DMS 273 (cell line): ENCODE results near the gene LRTM1.

Experiments
- DNase-seq: peaks from one replicate; lab custom pipeline; 2025; ENCODE audit not compliant: unreplicated experiment; lab: John Stamatoyannopoulos, UW

LRTM1 gene

DNA sequence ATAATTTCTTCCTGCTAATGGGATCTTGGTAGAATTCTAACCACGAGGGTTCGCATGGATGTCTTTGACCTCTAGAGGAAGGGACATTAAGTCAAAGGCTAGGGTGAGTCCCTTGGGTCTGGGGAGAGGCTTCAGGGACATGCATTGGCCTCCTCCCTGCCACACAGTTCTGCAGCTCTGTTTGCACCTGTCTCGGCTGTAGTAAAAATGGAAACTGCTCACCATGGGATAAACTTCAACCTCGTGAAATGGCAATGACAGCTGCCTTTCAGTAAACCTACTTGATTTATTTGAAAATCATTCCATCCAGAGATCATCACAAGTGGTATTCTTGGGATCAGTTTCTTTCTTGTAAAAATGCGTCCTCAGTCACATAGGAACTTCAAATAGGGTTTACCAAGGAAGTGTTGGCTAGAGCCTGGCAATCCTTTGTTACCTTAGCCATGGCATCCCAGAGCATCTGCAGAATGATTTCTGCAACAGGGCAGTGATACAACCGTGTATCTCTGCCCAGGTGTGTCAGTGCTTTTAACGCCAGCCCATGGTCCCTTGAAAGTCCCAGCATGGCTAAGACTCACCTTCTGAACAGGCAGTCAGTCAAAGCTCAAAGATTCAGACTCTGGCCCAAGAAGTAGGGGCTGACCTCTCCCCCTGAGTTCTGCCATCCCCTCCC, 14.0 kb upstream of the LRTM1 start:
- no peak for DNase-seq

DNA sequence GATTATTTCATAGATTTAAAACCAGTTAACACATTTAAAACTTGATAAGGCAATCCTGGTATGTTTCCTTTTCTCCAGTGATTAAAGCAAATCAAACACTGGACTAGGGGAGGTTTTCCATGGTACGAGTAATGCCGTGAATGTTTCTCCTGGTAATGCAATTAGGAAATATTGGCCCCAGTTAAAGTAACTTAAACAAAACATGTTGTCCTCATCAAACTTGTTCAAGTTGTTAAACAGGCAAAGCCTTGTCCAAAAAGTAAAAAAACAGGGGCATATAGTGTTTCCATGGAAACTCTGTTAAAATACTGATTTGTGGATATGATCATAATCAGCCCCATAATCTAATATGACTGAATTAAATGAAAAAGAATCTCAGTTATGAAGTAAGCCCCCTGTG, 13.1 kb upstream of the LRTM1 start:
- no peak for DNase-seq

DNA sequence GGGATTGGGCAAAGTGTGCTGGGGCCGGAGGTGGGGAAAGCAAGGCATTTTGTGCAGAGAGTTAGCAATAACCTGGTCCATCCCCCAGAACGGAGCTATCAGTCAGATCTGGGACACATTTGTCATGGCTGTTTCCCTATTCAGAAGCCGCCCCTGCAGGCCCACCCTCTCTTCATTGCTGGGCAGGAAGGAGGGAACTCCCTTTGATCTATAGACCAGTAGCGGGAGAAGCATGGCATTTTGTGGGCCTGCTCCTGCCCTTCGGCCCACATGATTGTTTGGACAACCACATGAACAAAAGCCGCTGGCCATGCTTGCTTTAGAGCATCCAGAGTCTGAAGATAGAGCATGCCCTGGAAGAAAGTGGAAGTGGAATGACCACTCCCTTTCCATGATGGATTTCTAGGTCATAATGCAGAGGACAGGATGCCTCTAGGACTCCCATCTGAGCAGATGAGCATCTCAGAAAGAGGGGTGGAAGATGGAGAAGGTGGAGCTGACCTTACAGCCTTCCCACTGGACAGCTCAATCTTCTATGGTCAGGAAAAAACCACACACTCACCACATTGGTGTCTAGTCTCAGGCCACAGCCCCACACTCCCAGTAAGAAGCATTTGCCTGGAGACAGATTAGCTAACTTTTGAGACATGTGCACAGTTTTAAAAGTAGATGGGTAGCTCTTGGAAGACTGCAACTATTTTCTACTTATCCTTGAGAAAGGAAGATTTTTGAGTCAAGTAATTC, 11.9 kb upstream of the LRTM1 start:
- no peak for DNase-seq

DNA sequence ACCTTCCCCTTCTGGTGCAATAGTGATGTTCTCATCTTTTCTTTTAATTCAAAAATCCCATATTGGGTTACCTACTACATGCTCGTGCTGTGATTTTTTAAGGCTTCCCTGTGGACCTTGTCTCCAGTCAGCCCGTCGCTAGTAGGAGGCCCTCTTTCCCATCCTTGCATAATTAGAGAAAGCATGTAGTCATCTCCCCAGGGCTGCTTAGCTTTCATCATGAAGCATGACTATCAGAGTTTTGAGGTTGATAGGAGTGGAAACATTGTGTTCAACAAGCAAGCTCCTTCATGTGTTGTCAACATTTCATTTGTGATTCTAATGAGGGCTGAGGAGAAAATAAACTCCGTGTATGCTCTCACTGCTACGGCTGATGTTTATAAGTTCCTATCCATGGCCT, 8.7 kb upstream of the LRTM1 start:
- DNase-seq: no peak

- DNase-seq: no peak
Measured at GRCh38 chr3:54935869-54936268, 8.0 kb upstream of the LRTM1 start.

DNA sequence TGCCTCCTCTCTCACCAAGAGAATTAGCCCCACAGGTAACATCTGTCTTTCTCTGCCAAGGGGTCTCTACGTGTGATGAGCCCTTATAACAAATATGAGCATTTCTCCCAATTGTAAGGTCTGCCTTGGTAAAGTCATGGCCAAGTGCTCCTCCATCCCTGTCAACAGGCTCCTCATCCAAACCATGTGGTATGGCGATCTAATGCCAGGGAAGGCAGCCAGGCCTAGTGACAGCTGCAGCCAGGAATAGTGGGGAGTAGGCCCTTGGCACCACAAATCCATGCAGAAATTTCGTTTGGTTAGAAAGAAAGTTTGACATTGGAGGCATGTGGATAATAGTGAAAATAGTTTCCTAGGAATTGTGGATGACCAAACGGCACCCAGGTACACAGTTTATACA, 4.7 kb upstream of the LRTM1 start:
- DNase-seq: peak; percentile 9

DNA sequence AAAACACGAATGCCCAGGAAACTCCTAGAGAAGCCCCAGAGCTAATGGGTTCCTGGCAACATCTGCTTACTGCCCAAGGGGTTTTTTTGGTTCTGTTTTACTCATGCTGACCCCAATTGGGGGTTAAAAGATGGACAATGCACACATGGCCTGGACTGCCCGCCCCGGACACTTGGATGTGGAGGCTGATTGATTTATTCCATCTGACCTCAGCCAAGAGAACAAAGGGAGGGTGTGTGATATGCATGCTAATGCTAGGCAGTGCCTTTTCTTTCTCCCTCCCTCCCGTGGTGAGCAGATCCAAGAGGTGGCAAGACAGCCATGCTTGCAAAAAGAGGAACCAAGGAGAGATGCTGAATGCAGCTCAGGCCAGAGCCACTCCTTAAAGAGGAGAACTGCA, 3.3 kb upstream of the LRTM1 start:
- DNase-seq: no peak

GRCh38 chr3:54918516-54918915, 9.3 kb downstream of the LRTM1 start:
- no peak for DNase-seq

DNA sequence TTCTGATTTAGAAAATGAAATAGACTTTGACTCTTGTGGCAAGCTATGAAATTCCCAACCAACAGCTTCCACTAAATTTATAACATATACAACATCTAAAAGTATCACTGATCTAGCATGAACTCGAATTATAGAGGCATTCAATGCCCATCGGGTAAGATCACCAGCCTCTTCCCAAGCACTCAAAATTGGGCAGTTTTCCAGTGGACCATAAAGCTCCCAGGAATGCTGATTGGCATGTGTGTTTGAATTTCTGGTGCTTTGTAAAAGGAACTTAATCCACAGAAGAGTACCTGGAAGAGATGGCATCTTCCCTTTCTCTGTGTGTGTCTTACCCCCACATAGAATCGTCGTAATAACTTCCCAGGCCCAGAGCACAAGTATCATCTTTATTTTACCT, 10.0 kb downstream of the LRTM1 start:
- no peak for DNase-seq

DNA sequence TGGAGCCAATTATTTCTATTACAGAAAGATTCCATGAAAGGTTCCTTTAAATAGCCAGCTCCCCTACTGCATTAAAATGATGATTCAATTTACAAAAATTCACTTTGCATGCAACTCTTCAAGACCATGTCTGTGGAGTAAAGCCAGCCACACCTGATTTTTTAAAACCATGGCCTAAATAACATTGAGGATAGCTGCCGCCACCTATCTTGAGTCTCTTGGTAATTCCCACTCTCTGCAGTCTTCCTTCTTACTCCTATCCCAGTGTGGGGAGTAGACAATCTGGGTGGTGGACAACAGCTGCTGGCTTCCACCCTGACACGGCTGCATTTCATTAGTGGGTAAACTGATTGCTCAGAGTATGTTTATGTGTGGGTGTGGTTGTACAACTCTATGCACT, 10.7 kb downstream of the LRTM1 start:
- no peak for DNase-seq

GRCh38 chr3:54916732-54917131, 11.1 kb downstream of the LRTM1 start:
- no peak for DNase-seq

DNA sequence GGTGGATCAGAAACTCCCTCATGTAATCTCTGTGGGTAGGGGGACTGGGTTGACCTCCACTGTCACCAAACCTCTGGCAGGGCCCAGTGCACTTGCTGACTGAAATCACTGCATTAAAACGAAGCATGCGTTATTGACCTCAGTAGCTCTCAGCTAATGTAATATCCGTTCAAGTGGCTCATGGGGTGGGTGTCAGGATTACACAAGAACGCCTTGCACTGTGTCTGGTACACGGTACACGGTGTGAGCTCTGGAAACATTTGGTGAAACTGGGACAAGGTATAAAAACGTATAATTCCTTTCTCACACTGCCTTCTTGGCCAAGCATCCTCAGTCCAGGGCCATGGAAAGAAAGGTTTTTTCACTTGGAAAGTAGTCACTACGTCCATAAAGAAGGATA, 11.9 kb downstream of the LRTM1 start:
- no peak for DNase-seq

DNA sequence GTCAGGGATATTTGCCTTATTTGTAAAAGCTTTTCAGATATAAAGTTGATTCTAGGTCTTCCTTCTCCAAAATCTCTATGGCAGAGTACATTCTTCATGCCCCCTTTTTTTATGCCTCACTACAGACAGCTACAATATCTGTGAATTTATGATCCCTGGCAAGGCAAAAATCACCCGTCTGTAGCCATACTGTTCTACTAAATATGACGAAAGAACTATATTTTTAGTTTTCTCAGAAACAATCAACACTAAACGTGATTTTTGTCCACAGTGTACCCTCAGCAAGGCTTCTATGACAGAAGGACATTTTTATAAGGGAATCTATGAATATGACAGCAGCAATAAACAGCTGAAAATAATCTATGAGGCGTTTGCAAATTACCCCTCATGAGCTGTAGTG, 12.7 kb downstream of the LRTM1 start:
- DNase-seq: no peak

GRCh38 chr3:54914180-54914579, 13.7 kb downstream of the LRTM1 start:
- DNase-seq: no peak

DNA sequence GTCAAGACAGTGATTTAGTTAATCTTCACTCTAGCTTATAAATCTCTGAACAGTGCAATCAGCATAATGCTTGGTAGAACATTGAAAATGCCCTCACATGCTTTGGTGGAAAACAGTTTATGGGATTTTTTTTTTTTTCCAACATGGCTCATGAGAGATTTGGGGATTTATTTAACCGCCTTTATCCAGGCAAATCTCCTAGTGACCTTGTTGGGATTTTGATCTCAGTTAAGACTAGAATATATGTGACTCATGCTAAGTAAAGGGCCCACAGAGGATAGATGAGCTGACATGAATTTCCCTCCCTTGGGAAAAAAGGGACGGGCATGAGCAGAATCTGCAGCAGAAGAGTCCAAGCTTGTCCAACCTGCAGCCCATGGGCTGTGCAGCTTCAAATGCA, 18.7 kb downstream of the LRTM1 start:
- no peak for DNase-seq

DNA sequence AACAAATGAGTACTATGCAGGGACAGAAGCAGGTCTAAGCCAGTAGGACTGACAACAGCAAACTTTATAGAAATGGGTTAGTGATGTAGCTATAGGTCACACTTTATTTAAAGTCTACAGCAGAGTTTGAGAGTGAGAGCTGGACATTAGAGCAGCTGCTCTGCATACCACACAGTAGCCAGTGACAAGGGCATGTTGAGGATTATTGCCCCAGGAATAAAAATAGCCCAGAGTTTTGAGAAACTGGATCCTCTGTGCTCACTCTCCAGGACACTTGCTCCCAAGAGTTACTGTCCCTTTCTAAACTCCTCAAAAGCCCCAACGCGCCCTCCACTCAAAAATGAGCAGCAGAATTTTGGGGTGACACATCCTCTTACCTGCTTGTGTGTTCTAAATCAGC, 21.1 kb downstream of the LRTM1 start:
- DNase-seq: no peak

DNA sequence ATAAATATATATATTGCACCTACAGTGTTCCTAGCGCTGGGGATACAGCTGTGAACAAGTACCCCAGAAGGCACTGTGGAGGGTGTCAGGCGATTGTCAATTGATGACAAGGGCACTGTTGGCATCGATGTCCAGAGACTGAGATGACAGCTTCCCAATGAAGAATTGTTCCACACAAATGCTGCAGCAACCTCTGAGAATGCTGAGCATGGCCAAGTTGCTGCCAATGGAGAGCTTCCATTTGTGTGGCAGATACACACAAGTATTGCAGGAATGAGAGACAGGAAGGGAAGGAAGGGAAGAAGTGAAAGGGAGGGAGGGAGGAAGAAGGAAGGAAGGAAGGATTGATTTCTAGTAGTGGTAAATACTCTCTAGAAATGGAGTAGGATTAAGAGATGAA, 21.9 kb downstream of the LRTM1 start:
- DNase-seq: no peak

GRCh38 chr3:54905261-54905888, 22.5 kb downstream of the LRTM1 start:
- DNase-seq: no peak

DNA sequence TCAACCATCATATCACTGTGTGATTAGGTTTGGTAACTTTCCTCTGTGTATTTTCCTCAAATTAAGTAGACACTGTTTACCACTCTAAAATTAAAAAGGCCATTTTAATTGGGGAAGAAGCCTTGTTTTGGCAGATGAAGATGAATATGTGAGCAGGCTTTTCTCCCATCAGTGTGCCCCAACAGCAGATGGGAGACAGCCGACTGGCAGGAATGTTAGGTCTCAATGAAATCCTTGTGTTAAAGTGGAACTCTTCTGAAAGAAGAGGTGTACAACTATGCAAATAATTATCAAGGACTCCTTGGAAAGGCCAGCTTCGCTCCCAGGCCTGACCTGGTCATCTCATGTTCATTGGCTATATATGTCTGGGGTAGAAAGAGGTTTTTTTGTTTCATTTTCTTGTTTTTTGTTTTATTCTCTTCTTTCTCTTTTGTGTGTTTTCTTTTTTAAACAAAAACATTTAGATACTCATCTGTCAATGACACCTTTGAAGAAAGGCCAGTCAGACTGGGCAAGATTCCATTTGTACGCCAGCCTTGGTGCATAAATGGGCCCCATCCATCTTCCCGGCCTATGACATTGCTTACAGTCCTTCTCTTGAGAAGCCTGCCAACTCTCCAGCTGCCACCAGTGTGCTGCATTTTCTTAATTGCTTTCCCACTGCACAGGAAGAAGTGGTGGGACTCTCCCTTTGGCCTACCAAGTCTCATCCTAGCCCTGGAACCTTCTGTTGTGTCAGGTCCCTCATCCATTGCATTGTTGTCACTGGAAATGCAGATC, 25.8 kb downstream of the LRTM1 start:
- DNase-seq: peak; percentile 7

GRCh38 chr3:54900838-54901591, 26.8 kb downstream of the LRTM1 start:
- DNase-seq: peak; percentile 8

DNA sequence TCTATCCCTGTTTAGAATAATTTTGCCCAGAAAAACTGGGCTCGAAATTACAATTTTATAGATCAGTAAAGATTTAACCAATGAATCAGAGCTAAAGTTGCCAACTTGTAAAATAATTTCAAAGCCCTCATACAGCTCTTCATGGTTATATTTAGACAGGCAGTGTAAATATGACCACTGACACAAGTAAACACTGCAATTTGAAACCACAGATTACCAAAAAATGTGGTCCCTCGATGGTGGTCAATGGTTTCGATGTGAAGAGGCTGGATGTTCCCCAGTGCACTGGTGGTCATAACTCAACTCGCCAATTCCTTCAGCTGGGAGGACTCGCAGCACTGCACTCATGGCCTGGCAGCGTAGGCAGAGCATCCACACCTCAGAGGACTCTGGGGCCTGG, 28.6 kb downstream of the LRTM1 start:
- no peak for DNase-seq
